Mesenchymal stem cell (in vitro differentiated cells and primary cell): ENCODE data around the gene SPRED2.
A peak's percentile ranks its signal among the peaks of the same experiment; 100 is the strongest.
"Not testable (repeated sequence)": the region's sequence is repeated elsewhere in the genome, so short reads cannot be mapped to it uniquely, and the experiment has no call there.

Source experiments
- DNase-seq: peaks from one replicate; pipeline ENCODE4 v3.0.0-alpha.2; 2013
- H2AFZ ChIP-seq: one replicate; pipeline ENCODE4 v1.6.1; 2013; ENCODE audit warnings: low read depth, mild to moderate bottlenecking, control low read depth, inconsistent platforms, low read length, moderate library complexity
- H2AK5ac ChIP-seq: 2 replicates; pipeline ENCODE4 v1.6.1; 2013; ENCODE audit warnings: low read length, moderate library complexity, mild to moderate bottlenecking, inconsistent platforms; ENCODE audit not compliant: severe bottlenecking
- H2BK120ac ChIP-seq: one replicate; pipeline ENCODE4 v1.6.1; 2013; ENCODE audit warnings: low read depth, mild to moderate bottlenecking, inconsistent platforms, low read length, moderate library complexity
- H2BK12ac ChIP-seq, 2 experiments: one replicate each; pipeline ENCODE4 v1.6.1; 2013; ENCODE audit warnings: inconsistent platforms in 2 of 2, low read length in 2 of 2, mild to moderate bottlenecking in 2 of 2, moderate library complexity in 2 of 2, control low read depth in 1 of 2
- H2BK15ac ChIP-seq: one replicate; pipeline ENCODE4 v1.6.1; 2013; ENCODE audit warnings: mild to moderate bottlenecking, low read depth, inconsistent platforms; ENCODE audit not compliant: poor library complexity, severe bottlenecking
- H2BK5ac ChIP-seq: 2 replicates; pipeline ENCODE4 v1.6.1; 2013; ENCODE audit warnings: low read depth, mild to moderate bottlenecking, low read length, control low read depth, inconsistent platforms; ENCODE audit not compliant: poor library complexity, severe bottlenecking
- H3K14ac ChIP-seq, 2 experiments: one replicate each; pipeline ENCODE4 v1.6.1; 2013; ENCODE audit warnings: inconsistent platforms in 2 of 2, low read length in 2 of 2, control low read depth in 1 of 2, mild to moderate bottlenecking in 1 of 2, moderate library complexity in 1 of 2
- H3K18ac ChIP-seq, 2 experiments: one replicate each; pipeline ENCODE4 v1.6.1; 2013; ENCODE audit warnings: inconsistent platforms in 2 of 2, low read length in 2 of 2, control low read depth in 1 of 2, low read depth in 1 of 2, mild to moderate bottlenecking in 1 of 2
- H3K23ac ChIP-seq, 2 experiments: one replicate each; pipeline ENCODE4 v1.6.1; 2013; ENCODE audit warnings: inconsistent platforms in 2 of 2, low read length in 2 of 2, mild to moderate bottlenecking in 2 of 2, moderate library complexity in 2 of 2, control low read depth in 1 of 2
- H3K27ac ChIP-seq: 2 replicates; pipeline ENCODE4 v1.5.1; 2013; ENCODE audit warnings: mild to moderate bottlenecking, moderate library complexity, low read length, control low read depth, inconsistent platforms; ENCODE audit not compliant: poor library complexity, severe bottlenecking
- H3K27me3 ChIP-seq, 2 experiments: 2 replicates each; pipeline versions ENCODE4 v1.6.1 to v1.7.0; 2013; ENCODE audit warnings: low read length in 2 of 2, mild to moderate bottlenecking in 2 of 2, moderate library complexity in 2 of 2, control low read depth in 1 of 2, inconsistent platforms in 1 of 2; ENCODE audit not compliant: control insufficient read depth in 1 of 2, insufficient read depth in 1 of 2
- H3K36me3 ChIP-seq, 2 experiments: 2 replicates each; pipeline versions ENCODE4 v1.6.1 to v1.7.0; 2013; ENCODE audit warnings: low read length in 2 of 2, control low read depth in 1 of 2, inconsistent platforms in 1 of 2, low read depth in 1 of 2, mild to moderate bottlenecking in 1 of 2; ENCODE audit not compliant: insufficient read depth in 2 of 2, control insufficient read depth in 1 of 2
- H3K4ac ChIP-seq, 2 experiments: one replicate each; pipeline ENCODE4 v1.6.1; 2013; ENCODE audit warnings: inconsistent platforms in 2 of 2, low read length in 2 of 2, mild to moderate bottlenecking in 2 of 2, moderate library complexity in 2 of 2, control low read depth in 1 of 2, low read depth in 1 of 2
- H3K4me1 ChIP-seq: 2 replicates; pipeline ENCODE4 v1.6.1; 2013; ENCODE audit warnings: low read depth, low read length, control low read depth; ENCODE audit not compliant: control insufficient read depth, insufficient read depth
- H3K4me2 ChIP-seq: 2 replicates; pipeline ENCODE4 v1.6.1; 2013; ENCODE audit warnings: low read length, mild to moderate bottlenecking, inconsistent platforms; ENCODE audit not compliant: poor library complexity, severe bottlenecking
- H3K4me3 ChIP-seq, 2 experiments: 2 replicates each; pipeline versions ENCODE4 v1.5.1 to v1.7.0; 2013; ENCODE audit warnings: low read length in 2 of 2, mild to moderate bottlenecking in 2 of 2, control low read depth in 1 of 2, low read depth in 1 of 2; ENCODE audit not compliant: insufficient read depth in 1 of 2
- H3K79me1 ChIP-seq: replicated peaks from 2 replicates; pipeline ENCODE4 v1.6.1; 2013; ENCODE audit warnings: mild to moderate bottlenecking, control low read depth, low read length, inconsistent platforms; ENCODE audit not compliant: poor library complexity, severe bottlenecking
- H3K9ac ChIP-seq: 2 replicates; pipeline ENCODE4 v1.7.0; 2013; ENCODE audit warnings: mild to moderate bottlenecking, low read length, moderate library complexity
- H3K9me3 ChIP-seq: 2 replicates; pipeline ENCODE4 v1.7.0; 2013; ENCODE audit warnings: mild to moderate bottlenecking, low read length; ENCODE audit not compliant: control insufficient read depth
- H4K8ac ChIP-seq: one replicate; pipeline ENCODE4 v1.6.1; 2013; ENCODE audit warnings: inconsistent platforms, mild to moderate bottlenecking, low read length, moderate library complexity
- H4K91ac ChIP-seq: one replicate; pipeline ENCODE4 v1.6.1; 2013; ENCODE audit warnings: mild to moderate bottlenecking, low read length, inconsistent platforms
- WGBS: methylation state at CpG from one replicate; pipeline ENCODE4 v1.1.7; 2013; ENCODE audit warnings: mixed read lengths; 5-methylcytosine and 5-hydroxymethylcytosine counted together

SPRED2 gene

GRCh38 chr2:65340898-65341681 is 91.3 kb downstream of the SPRED2 start:
- 80% methylated on average over 9 of the region's 9 CpGs for WGBS
- peaks cover 7 to 40% of the 10 kb centered on the region in 2 experiments for H3K36me3 ChIP-seq
- no peak overlapping the region for H2BK5ac ChIP-seq
- no peak overlapping the region for H3K14ac ChIP-seq
- H3K79me1 ChIP-seq = peaks cover 17% of the 10 kb centered on the region
- DNase-seq = no peak
- no peak overlapping the region for H2BK12ac ChIP-seq
- H3K4ac ChIP-seq = no peak overlapping the region
- no peak overlapping the region for H3K4me3 ChIP-seq
- H2BK15ac ChIP-seq = no peak overlapping the region
- no peak overlapping the region for H2BK120ac ChIP-seq
- no peak overlapping the region for H3K9ac ChIP-seq
- H3K4me1 ChIP-seq = peaks cover 3% of the 10 kb centered on the region
- H3K27ac ChIP-seq = no peak overlapping the region
- no peak overlapping the region for H4K8ac ChIP-seq
- no peak overlapping the region for H3K4me2 ChIP-seq
- no peak overlapping the region for H2AFZ ChIP-seq
- H2AK5ac ChIP-seq = no peak overlapping the region
- no peak overlapping the region for H3K23ac ChIP-seq
- H3K18ac ChIP-seq = peak overlapping the region in 1 of 2 experiments; percentile 18
- no peaks in the 10 kb centered on the region for H3K27me3 ChIP-seq
- H4K91ac ChIP-seq = no peak overlapping the region
- H3K9me3 ChIP-seq = no peaks in the 10 kb centered on the region

- Histone ChIP-seq H2BK5ac (no peak overlapping the region), H3K36me3 (peaks cover 7 to 42% of the 10 kb centered on the region in 2 experiments), H3K27ac (no peak overlapping the region), H3K4me2 (no peak overlapping the region), H3K79me1 (peaks cover 17% of the 10 kb centered on the region), H2BK15ac (no peak overlapping the region), H3K9ac (no peak overlapping the region), H3K4me3 (no peak overlapping the region), H2BK12ac (no peak overlapping the region), H2AFZ (no peak overlapping the region), H4K8ac (no peak overlapping the region), H4K91ac (no peak overlapping the region), H3K4ac (no peak overlapping the region), H3K18ac (no peak overlapping the region), H2AK5ac (no peak overlapping the region), H2BK120ac (no peak overlapping the region), H3K23ac (no peak overlapping the region), H3K4me1 (peaks cover 3% of the 10 kb centered on the region), H3K9me3 (no peaks in the 10 kb centered on the region), H3K14ac (no peak overlapping the region), H3K27me3 (no peaks in the 10 kb centered on the region)
- DNase-seq = no peak
Observed at GRCh38 chr2:65339648-65340047, 92.8 kb downstream of the SPRED2 start.

DNA sequence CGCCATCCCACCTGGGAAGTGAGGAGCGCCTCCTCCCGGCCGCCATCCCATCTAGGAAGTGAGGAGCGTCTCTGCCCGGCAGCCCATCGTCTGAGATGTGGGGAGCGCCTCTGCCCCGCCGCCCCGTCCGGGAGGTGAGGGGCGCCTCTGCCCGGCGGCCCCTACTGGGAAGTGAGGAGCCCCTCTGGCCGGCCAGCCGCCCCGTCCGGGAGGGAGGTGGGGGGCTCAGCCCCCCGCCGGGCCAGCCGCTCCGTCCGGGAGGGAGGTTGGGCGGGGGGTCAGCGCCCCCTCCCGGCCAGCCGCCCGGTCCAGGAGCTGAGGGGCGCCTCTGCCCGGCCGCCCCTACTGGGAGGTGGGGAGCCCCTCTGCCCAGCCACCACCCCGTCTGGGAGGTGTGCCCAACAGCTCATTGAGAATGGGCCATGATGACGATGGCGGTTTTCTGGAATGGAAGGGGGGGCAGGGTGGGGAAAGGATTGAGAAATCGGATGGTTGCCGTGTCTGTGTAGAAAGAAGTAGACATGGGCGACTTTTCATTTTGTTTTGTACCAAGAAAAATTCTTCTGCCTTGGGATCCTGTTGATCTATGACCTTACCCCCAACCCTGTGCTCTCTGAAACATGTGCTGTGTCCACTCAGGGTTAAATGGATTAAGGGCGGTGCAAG is 93.4 kb downstream of the SPRED2 start:
- Histone ChIP-seq H3K79me1 (peaks cover 19% of the 10 kb centered on the region), H3K36me3 (peaks cover 8 to 46% of the 10 kb centered on the region in 2 experiments)
- H3K27me3 ChIP-seq, H4K8ac ChIP-seq, H3K4me2 ChIP-seq, H3K4me3 ChIP-seq, H3K9me3 ChIP-seq, H2BK120ac ChIP-seq, H2BK12ac ChIP-seq, H4K91ac ChIP-seq, H2AFZ ChIP-seq, H3K4ac ChIP-seq, H2BK5ac ChIP-seq, H3K14ac ChIP-seq, H2BK15ac ChIP-seq, H3K4me1 ChIP-seq, DNase-seq, H3K23ac ChIP-seq, H2AK5ac ChIP-seq, H3K9ac ChIP-seq, H3K27ac ChIP-seq, H3K18ac ChIP-seq: not testable (repeated sequence)
- WGBS = 96% methylated on average over 20 of the region's 39 CpGs

DNA sequence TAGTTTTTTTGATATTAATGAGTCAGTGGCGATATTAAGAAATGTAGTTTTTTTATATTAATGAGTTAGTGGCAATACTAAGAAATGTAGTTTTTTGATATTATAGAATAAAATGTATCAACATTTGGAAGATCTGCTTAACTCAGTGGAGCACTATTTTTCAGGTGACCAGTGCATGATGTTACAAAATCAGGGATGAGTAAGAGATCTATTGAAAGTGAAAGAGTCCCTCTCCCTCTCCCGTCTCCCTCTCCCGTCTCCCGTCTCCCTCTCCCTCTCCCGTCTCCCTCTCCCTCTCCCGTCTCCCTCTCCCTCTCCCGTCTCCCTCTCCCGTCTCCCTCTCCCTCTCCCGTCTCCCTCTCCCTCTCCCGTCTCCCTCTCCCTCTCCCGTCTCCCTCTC is 94.5 kb downstream of the SPRED2 start:
- not testable (repeated sequence) for DNase-seq, H3K4me3 ChIP-seq, H3K18ac ChIP-seq, H2AFZ ChIP-seq, H2BK5ac ChIP-seq, H2BK120ac ChIP-seq, H3K9me3 ChIP-seq, H2BK12ac ChIP-seq, H3K4ac ChIP-seq, H3K14ac ChIP-seq, H3K23ac ChIP-seq, H3K27ac ChIP-seq, H4K8ac ChIP-seq, H4K91ac ChIP-seq, H3K27me3 ChIP-seq, H3K4me2 ChIP-seq, H3K4me1 ChIP-seq, H3K9ac ChIP-seq, H2BK15ac ChIP-seq, H2AK5ac ChIP-seq
- Histone ChIP-seq H3K79me1 (peaks cover 20% of the 10 kb centered on the region), H3K36me3 (peaks cover 10 to 54% of the 10 kb centered on the region in 2 experiments)
- WGBS = 100% methylated on average over 1 of the region's 11 CpGs
